ENCODE data around the gene TOP1.

GRCh38 chr20:41143354-41143753 is 114.7 kb downstream of the TOP1 start:
- no peak for TF ChIP-seq CTCF (IDR thresholded peaks at IDR 0.05)
- no peak for TF ChIP-seq POLR2AphosphoS5 (IDR thresholded peaks at IDR 0.05)
- TF ChIP-seq POLR2A (IDR thresholded peaks at IDR 0.05; ENCODE audit: low read depth): no peak
